ENCODE measurements around the gene FAM170A. TPM values are rescaled to one million over a fixed set of nuclear protein-coding genes. Genes with fewer than 3 reads are reported as not detected.

Gene FAM170A
- total RNA-seq (not detected), polyA plus RNA-seq (under 1 TPM in 1 of 3 donors, not detected in 2; 0.60 TPM)

- Histone ChIP-seq H3K27me3 (no peaks in the 10 kb centered on the region), H3K4me3 (no peak within 1 kb of the TSS), H3K4me1 (no peaks in the 10 kb centered on the region), H3K36me3 (no peaks in the 10 kb centered on the region), H3K9me3 (no peaks in the 10 kb centered on the region), H3K27ac (no peak within 1 kb of the TSS)
- TF ChIP-seq POLR2A (IDR thresholded peaks at IDR 0.05) (no peak), EP300 (IDR thresholded peaks at IDR 0.05) (no peak), POLR2AphosphoS5 (IDR thresholded peaks at IDR 0.05) (no peak), CTCF (IDR thresholded peaks at IDR 0.05) (no peak)
- intact Hi-C loops (cut with DNase I), result no loop called here
- DNase-seq, result no peak
- whole genome bisulfite sequencing, 2 donors, result 87 to 92% methylated on average over 9 of the region's 9 CpGs
Observed at GRCh38 chr5:119629339-119629738, at the start of gene FAM170A. TSS of gene FAM170A (plus strand) at chr5:119629558. CDS start at chr5:119629769, 211 bp downstream.

GRCh38 chr5:119582987-119583386, 46.4 kb upstream of the FAM170A start:
- no peak for DNase-seq
- WGBS, 2 donors, result 61 to 70% methylated on average over 1 of the region's 1 CpG
- Histone ChIP-seq H3K27ac (no peak overlapping the region), H3K36me3 (no peaks in the 10 kb centered on the region), H3K27me3 (no peaks in the 10 kb centered on the region), H3K4me3 (no peak overlapping the region), H3K9me3 (no peaks in the 10 kb centered on the region), H3K4me1 (no peaks in the 10 kb centered on the region)
- intact Hi-C loops (cut with DNase I), result no loop called here
- TF ChIP-seq POLR2A (IDR thresholded peaks at IDR 0.05), result no peak
- TF ChIP-seq POLR2AphosphoS5 (IDR thresholded peaks at IDR 0.05), result no peak
- TF ChIP-seq CTCF (IDR thresholded peaks at IDR 0.05), result no peak

DNA sequence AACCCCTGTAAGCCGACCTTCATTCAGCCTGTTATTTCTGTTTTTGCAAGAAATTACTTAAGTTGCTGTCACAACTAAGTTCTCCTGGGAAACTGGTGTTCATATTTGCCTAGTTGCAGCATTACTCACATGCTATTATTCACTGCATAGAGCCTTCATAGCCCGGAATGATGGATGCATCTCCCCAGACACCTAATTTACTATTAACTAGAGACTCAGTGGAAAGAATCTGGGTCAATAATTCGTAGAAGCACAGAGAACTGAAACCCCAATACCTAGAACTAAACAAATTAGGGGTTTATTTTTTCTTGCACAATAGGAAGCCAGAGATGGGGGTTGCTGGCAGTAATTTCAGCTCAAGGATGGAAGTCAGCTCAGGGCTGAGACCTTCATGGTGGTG, 45.7 kb upstream of the FAM170A start:
- 78 to 79% methylated on average over 3 of the region's 3 CpGs for WGBS, 2 donors
- Histone ChIP-seq H3K27ac (no peak overlapping the region), H3K36me3 (no peaks in the 10 kb centered on the region), H3K4me1 (no peaks in the 10 kb centered on the region), H3K4me3 (no peak overlapping the region), H3K9me3 (no peaks in the 10 kb centered on the region), H3K27me3 (no peaks in the 10 kb centered on the region)
- DNase-seq, result no peak
- intact Hi-C loops (cut with DNase I), result no loop called here
- TF ChIP-seq CTCF (IDR thresholded peaks at IDR 0.05) (no peak), EP300 (IDR thresholded peaks at IDR 0.05) (no peak), POLR2A (IDR thresholded peaks at IDR 0.05) (no peak), POLR2AphosphoS5 (IDR thresholded peaks at IDR 0.05) (no peak)

DNA sequence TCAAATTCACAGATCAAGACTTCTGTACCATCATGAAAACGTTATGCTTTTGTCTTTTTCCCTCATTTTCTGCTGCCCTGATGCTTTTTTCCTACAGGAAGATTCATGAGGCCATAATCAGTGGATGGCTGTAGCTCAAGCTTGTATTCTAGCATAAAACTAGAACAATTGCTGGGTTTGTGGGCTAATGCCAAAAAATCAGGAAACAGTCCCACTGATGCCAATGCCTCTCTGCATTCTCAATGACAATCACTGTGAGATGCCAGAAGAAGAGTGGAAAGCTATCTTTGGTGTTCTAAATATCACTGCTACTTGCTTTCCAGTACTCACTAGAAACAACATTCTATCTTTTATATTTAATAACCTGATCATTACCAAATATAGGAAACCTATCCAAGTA, 33.3 kb upstream of the FAM170A start:
- intact Hi-C loops (cut with DNase I), result no loop called here
- TF ChIP-seq CTCF (IDR thresholded peaks at IDR 0.05), result no peak
- no peak for TF ChIP-seq POLR2AphosphoS5 (IDR thresholded peaks at IDR 0.05)
- no peak for TF ChIP-seq EP300 (IDR thresholded peaks at IDR 0.05)
- TF ChIP-seq POLR2A (IDR thresholded peaks at IDR 0.05), result no peak
- H3K4me3 ChIP-seq, result no peak overlapping the region

DNA sequence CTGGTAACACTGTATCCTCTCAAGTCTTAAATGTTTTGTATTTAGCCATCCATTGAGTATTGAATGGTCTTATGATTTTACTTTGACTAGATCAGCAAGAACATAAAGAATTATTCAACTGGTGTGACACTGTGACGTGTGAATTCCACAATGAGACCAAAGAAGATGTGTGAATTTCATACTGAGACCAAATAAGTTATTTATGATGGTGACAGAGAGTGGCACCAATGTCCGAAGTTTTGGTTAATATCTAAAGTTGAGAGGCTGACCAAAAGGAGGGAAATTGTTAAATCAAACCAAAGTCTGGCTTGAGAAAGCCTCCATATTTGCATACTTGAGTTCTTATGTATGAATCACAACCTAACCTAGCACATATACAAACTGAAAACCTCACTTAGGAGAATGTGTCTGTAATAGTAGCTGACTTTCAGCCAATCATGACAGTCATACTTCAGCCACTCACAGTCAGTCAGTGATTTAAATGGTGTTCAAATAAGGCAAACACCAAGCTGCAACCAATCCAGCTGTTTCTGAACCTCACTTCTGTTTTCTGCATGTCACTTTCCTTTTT, 31.5 kb upstream of the FAM170A start:
- no peaks in the 10 kb centered on the region for H3K9me3 ChIP-seq
- no peak for DNase-seq
- intact Hi-C loops (cut with DNase I), result no loop called here
- TF ChIP-seq EP300 (IDR thresholded peaks at IDR 0.05) (no peak), POLR2AphosphoS5 (IDR thresholded peaks at IDR 0.05) (no peak), CTCF (IDR thresholded peaks at IDR 0.05) (no peak)
- no peak overlapping the region for H3K4me3 ChIP-seq
- H3K27ac ChIP-seq, result no peak overlapping the region
- H3K36me3 ChIP-seq, result no peaks in the 10 kb centered on the region
- WGBS, 2 donors, result 75 to 83% methylated on average over 2 of the region's 2 CpGs
- no peaks in the 10 kb centered on the region for H3K4me1 ChIP-seq
- no peaks in the 10 kb centered on the region for H3K27me3 ChIP-seq

More for the DNA sequence above, 33.3 kb upstream of the FAM170A start:
- 58 to 66% methylated on average over 1 of the region's 1 CpG for WGBS, 2 donors
- H3K27ac ChIP-seq, result no peak overlapping the region
- DNase-seq, result no peak
- H3K36me3 ChIP-seq, result no peaks in the 10 kb centered on the region
- H3K27me3 ChIP-seq, result no peaks in the 10 kb centered on the region
- H3K4me1 ChIP-seq, result no peaks in the 10 kb centered on the region
- H3K9me3 ChIP-seq, result no peaks in the 10 kb centered on the region

Measured in sigmoid colon (tissue), 7 donors.